AG04450 (cell line): ENCODE results near the gene TNFAIP6. TPM values are rescaled to one million over a fixed set of nuclear protein-coding genes. Genes with fewer than 3 reads are reported as not detected.
"Not testable (repeated sequence)": the region's sequence is repeated elsewhere in the genome, so short reads cannot be mapped to it uniquely, and the experiment has no call there.

Experiments used
- CTCF ChIA-PET: fragments of 300-600, 350-600 bp; formaldehyde crosslinking; extraction: SDS; loops from one replicate; lab custom pipeline; 2022; ENCODE audit warnings: antibody characterized with exemption, inconsistent platforms; lab: Charles Lee
- POLR2A ChIA-PET: fragments of 350-600 bp; formaldehyde crosslinking; extraction: SDS; loops from one replicate; lab custom pipeline; 2021; ENCODE audit warnings: antibody characterized with exemption, inconsistent platforms; lab: Yijun Ruan, JAX
- DNase-seq: peaks from one replicate; pipeline ENCODE4 v3.0.0-alpha.2; 2011; ENCODE audit warnings: low read depth, low spot score
- H3K27ac ChIP-seq: one replicate; pipeline ENCODE4 v1.5.1; 2012; ENCODE audit warnings: low read depth, low read length, control low read depth
- H3K27me3 ChIP-seq: one replicate; pipeline ENCODE4 v1.6.0; 2012; ENCODE audit warnings: low read length; ENCODE audit not compliant: control insufficient read depth, insufficient read depth
- H3K4me3 ChIP-seq: 2 replicates; pipeline ENCODE4 v1.5.1; 2011; ENCODE audit warnings: mild to moderate bottlenecking, low read depth, low read length, control low read depth
- H3K9me3 ChIP-seq: 2 replicates; pipeline ENCODE4 v1.5.1; 2012; ENCODE audit warnings: low read length; ENCODE audit not compliant: control insufficient read depth, insufficient read depth
- CTCF ChIP-seq: IDR thresholded peaks from 2 replicates; pipeline ENCODE4 v1.5.1; 2011; ENCODE audit warnings: low read depth, low read length, control low read depth, inconsistent platforms
- polyA plus RNA-seq: library from polyadenylated mRNA; depleted of rRNA; stranded (reverse); fragments of >200 nt; gene quantifications from 2 replicates; pipeline ENCODE4 v1.2.3, GENCODE V29; 2011

TNFAIP6 gene
- polyA plus RNA-seq, 1 experiment: 24.6 TPM

GRCh38 chr2:151409601-151410484, 52.5 kb downstream of the TNFAIP6 start, which contains the start of gene RIF1:
Gene RIF1, plus strand, starts transcription at chr2:151409902. Its CDS starts 522 bp downstream, at chr2:151410424.
- H3K4me3 ChIP-seq: peak within 1 kb of the TSS; percentile 96
- CTCF ChIA-PET: interaction anchor here (0.6 to 1.2 kb wide), 15 partner anchors 9 to 159 kb away, joined by 3 to 11 read pairs (median 4); no protein-coding TSS in a partner anchor
- H3K27ac ChIP-seq: peak within 1 kb of the TSS; percentile 90
- H3K9me3 ChIP-seq: no peaks in the 10 kb centered on the region; the same call in 1 of the 2 replicates
- POLR2A ChIA-PET: interaction anchor here (0.6 to 1.1 kb wide), 7 partner anchors 8 to 1265 kb away, joined by 3 to 8 read pairs (median 6); partner anchors contain the start of gene NMI
- H3K27me3 ChIP-seq: no peaks in the 10 kb centered on the region
- peak; percentile 73 for DNase-seq
- peak; percentile 71 for TF ChIP-seq CTCF

GRCh38 chr2:151410485-151410834, 53.1 kb downstream of the TNFAIP6 start:
- DNase-seq: no peak
- no peaks in the 10 kb centered on the region; the same call in 1 of the 2 replicates for H3K9me3 ChIP-seq
- POLR2A ChIA-PET: interaction anchor here (0.6 to 1.1 kb wide), 6 partner anchors 8 to 1266 kb away, joined by 3 to 8 read pairs (median 6); partner anchors contain the start of gene NMI
- no peak for TF ChIP-seq CTCF
- H3K4me3 ChIP-seq: peak overlapping the region; percentile 96
- peak overlapping the region; percentile 90 for H3K27ac ChIP-seq
- no peaks in the 10 kb centered on the region for H3K27me3 ChIP-seq
- CTCF ChIA-PET: interaction anchor here (0.6 to 1.2 kb wide), 13 partner anchors 9 to 160 kb away, joined by 3 to 11 read pairs (median 4); no protein-coding TSS in a partner anchor

- Histone ChIP-seq H3K9me3 (no peaks in the 10 kb centered on the region), H3K27me3 (no peaks in the 10 kb centered on the region), H3K4me3 (no peak overlapping the region), H3K27ac (no peak overlapping the region)
- ChIA-PET POLR2A (interaction anchor here (0.6 kb wide), 2 partner anchors 8 to 22 kb away, joined by 3 to 5 read pairs; no protein-coding TSS in a partner anchor), CTCF (no interaction called here)
- no peak for TF ChIP-seq CTCF
- DNase-seq: no peak
Observed at GRCh38 chr2:151417650-151418049, 60.3 kb downstream of the TNFAIP6 start.

- H3K27ac ChIP-seq, H3K4me3 ChIP-seq, DNase-seq, H3K27me3 ChIP-seq, H3K9me3 ChIP-seq: not testable (repeated sequence)
- CTCF ChIA-PET: interaction anchor here (4.1 kb wide), 1 partner anchor 16 kb away, joined by 27 read pairs; no protein-coding TSS in a partner anchor
- POLR2A ChIA-PET: interaction anchor here (0.6 kb wide), 1 partner anchor 171 kb away, joined by 3 read pairs; no protein-coding TSS in a partner anchor
Observed at GRCh38 chr2:151421681-151422080, 64.3 kb downstream of the TNFAIP6 start.

GRCh38 chr2:151422917-151423439, 65.6 kb downstream of the TNFAIP6 start:
- ChIA-PET CTCF (interaction anchor here (4.1 kb wide), 1 partner anchor 14 kb away, joined by 27 read pairs; no protein-coding TSS in a partner anchor), POLR2A (no interaction called here)
- no peak overlapping the region for H3K27ac ChIP-seq
- TF ChIP-seq CTCF: no peak
- H3K9me3 ChIP-seq: no peaks in the 10 kb centered on the region
- no peak for DNase-seq
- no peak overlapping the region for H3K4me3 ChIP-seq
- no peaks in the 10 kb centered on the region for H3K27me3 ChIP-seq
